GM21423 (cell line): ENCODE data around the gene NTM.

ENCODE experiments used
- ATAC-seq: cut with Tn5 transposase; IDR thresholded peaks from one replicate; pipeline ENCODE4 v1.9.1; 2021; ENCODE audit warnings: mild to moderate bottlenecking, moderate library complexity; ENCODE audit not compliant: unreplicated experiment

Gene NTM

DNA sequence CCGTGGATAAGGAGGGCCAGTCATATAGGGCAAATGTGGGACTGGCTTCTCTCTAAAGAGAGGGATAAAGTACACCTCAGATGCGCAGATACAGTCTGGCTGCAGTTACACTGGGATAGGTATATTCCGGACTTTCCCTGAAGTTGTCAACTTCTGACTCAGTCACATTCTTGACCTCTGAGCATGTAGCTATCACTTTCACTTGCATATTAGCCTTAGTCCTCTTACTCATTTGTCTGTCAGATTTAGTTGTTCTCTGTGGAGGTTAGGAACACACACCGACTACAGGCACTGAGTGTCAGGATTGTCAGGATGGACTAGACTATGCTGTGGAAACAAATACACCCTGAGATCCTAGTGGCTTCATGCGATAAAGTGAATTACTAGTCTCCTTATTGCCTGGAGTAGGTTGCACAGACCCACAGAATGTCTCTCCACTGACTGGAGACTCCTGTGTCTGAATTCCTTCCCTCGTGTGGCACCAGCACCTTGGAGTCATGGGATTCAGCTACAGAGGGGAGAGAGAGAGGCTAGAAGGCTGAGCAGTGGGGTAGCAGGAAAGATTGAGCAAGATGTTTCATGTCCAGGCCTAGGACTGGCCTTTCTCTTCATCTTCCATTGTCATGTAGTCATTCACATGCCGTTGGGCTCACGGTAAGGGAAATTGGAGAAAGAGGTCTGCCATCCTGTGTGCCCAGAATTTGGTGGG is 654.3 kb downstream of the NTM start:
- no peak for ATAC-seq

DNA sequence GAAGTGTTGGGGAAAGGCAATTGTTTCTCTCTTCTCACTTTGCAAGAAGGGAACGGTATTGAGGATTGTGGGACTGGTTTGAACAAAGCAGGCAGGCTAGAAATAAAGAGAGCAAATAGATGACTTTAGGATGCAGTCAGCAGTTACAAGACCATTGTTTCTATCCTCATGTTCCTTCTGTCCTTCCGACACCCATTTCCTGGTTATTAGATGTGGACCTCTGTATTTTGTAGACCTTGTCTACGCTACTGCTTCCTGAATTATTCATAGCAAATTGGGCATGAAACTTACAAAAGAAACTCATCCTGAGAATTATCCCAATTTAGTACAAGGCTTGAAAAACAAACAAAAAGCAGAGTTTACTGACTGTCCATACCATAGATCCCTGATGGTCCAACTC is 656.3 kb downstream of the NTM start:
- ATAC-seq = no peak

DNA sequence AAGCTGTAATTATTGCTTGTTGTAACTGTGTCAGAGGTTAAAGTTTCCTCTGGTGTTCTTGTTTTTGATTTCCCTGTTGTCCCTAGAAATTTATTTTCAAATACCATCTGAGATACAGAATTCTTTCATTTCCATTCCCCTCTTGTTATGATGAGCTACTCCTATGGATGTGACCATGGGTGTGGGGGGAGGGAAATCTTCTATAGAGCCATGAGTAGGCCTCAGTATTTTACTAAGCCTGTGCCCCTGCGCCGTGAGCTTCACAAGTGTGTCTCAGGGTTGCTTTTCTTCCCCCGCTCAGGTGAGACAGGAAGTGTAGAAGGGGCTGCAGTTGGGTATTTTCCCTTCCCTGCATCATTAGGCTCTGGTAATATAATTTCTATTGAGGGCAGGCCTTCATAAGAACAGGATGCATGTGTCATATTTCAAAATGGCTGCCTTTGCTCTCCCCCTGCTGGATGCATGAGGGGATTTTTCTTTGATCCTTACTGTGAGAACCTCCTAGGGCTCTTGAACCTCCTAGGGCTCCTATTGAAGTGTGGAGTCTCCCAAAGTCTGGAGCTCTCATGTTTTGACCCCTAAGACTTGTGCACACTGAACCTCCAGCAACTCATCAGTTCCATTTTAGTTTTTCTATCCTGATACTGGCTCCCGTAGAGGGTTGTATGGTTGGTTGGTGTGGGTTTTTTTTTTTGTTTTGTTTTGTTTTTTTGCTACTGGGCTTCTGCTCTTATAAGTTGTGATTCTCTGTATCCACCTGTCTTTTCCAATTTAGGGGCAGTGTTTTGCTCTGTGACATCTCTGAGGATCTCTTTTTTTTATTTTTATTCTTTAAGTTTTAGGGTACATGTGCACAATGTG is 658.2 kb downstream of the NTM start:
- no peak for ATAC-seq

DNA sequence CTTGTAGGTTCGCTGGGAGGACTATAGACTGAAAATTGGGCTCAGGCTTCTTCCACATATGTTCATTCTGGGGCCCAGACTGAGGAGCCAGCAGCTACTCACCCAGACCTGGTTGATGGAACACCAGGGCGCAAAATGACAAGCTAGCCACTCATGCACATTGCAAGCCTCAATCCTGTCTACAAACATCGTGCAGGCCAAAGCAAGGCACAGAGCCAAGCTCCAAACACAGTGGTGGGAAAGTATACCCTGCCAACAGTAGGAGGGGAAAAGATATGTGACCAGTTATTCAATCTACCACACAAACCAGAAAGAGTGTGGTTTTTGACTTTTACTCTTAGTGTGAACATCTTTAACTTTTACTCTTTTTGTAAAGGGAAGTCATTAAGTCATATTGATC is 660.5 kb downstream of the NTM start:
- ATAC-seq = no peak

DNA sequence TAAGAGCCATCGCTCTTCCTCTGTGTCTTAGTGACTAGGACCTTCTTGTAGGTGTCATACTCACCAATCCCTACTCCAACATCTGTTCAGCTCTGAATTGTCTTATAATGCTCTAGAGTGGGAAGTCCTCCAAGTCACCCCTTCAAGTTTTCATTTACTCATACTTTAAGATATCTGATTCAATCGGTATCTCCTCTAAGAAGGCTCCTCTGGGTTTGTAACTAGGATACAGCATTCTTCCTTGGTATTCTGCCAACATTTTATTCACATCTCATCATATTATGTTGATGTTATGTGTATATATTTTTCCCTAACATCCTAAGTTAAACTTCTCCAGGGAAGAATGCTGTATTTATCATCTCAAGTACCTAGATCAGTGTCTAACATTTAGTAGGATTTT is 662.1 kb downstream of the NTM start:
- ATAC-seq = no peak

DNA sequence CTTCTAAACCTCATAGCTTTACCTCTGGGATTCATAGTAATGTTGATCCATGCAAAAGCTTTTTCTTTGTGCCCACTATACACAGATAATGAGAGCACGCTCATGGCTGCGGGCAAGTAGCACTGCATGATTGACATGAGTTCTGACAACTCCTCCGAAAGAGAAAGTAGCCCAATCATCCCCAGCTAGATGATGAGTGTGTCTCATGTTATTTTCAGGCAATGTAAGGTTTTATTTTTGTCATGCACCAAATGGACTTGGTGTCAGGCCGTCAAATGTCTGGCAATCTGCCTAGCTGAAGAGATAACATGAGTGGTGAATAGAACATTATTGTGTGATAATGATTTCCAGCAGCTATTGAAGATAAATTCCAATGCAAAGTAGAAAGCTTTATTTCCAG is 662.6 kb downstream of the NTM start:
- ATAC-seq = no peak

DNA sequence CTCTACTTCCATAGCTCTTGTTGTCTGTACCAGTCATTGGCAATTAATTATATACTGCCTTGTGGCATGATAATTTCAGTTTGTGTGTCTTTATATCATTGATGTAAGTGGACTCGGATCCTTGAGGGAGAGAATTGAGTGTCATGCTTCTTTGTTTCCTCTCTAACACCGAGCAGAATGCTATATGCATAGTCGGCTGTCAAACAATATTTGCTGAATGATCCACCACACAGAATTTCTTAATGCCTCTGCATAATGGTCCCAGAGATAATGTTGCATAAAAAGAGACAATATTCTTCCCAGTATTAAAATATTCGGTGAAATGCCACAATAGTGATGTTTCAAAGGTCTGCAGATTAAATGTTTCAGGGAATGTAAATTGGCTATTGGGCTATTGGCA is 664.8 kb downstream of the NTM start:
- ATAC-seq = no peak

DNA sequence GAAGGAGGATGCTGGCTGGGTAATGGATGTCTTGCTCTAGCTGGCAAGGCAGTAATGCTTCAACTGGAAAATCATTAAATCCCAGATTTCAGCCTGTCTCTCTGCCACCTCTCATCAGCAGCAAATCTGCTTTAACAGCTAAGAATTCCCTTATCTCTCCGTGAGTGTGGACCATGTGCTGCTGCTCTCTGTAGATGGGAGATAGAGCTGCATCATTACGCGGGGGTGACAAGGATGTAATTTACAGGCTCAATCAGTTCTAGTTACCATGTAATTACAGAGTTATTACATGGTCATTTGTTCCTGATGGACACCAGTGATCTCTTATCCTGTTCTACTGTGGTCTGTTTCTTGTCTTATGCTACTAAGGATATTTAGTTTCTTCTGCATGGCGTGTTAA is 665.4 kb downstream of the NTM start:
- no peak for ATAC-seq

DNA sequence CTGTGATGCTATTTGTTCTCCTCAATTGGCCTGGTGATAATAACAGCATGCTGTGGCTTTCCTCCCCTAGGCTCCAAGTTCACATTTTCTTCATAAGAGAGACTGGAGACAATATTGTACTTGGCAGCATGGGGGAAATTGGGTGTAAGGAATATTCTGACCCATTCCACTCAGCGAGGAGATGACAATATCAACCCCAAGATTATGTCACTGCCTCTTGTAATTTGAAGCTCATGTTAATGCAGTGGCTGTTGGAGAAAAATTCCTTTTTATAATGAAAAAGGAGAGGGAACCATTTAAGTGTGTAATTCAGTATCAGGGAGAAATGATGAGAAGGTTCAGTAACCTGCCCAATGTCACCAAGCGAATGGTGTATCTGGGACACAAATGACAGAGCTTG is 665.8 kb downstream of the NTM start:
- no peak for ATAC-seq

DNA sequence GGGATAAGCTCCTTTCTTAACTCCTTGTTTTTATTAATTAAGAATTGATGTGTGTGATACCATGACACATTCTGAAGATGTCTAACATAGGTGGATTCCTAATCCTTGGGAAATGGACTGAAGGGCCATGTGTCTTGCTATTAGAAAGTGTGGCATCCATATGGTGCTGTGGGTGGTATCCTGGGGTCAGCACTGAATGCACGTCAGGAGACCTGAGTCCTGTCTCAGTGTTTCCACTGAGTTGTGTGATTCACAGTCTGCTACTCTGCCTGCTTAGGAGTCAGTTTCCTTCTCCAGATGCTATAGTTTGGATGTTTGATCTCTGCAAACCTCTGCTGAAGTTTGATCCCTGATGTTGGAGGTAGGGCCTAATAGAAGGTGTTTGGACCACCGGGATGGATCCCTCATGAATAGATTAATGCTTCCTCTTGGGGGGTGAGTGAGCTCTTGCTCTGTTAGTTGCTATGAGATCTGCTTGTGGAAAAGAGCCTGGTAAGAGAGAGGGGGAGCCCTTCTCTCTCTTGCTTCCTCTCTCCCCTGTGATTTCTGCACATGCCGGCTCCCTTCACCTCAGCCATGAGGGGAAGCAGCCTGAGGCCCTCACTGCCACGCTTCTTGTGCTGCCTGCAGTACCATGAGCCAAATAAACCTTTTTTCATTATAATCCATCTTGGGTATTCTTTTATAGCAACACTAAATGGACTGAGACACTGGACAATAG is 666.5 kb downstream of the NTM start:
- no peak for ATAC-seq

DNA sequence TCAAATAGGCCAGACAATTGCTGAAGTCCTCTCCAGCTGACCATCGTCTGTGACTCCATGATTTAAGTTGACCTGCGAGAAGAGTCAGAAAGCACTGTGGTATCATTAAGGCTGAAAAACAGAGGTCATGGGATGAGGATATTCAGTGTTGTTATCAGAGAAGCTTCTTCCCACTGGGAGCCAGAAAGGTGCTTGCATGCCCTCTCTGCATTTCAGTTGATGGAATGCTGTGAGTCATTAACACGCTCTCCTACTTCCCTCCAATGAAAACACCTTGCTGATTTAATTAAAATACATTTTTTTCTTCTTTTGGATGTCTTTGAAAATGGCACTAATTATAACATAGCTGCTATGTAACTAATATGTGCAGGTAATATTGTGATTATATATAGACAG is 667.0 kb downstream of the NTM start:
- no peak for ATAC-seq

DNA sequence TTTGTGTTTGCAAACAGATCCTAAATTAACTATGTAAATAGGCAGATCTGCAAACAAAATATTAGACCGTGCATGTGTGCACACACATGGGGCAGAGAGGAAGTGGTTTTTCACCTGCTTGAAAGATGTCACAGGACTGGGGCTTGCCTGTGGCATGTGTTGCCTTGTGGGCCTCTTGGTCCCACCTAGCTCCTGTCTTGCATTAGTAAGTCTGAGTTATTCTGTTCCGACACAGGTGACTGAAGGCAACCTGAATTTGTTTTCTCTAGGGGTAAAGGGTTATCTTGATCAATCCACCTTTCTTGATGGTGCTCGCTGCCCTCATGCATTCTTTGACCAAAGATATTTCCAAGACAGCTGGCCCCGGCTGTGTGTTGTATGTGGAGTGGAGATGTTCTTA is 667.5 kb downstream of the NTM start:
- ATAC-seq = no peak

DNA sequence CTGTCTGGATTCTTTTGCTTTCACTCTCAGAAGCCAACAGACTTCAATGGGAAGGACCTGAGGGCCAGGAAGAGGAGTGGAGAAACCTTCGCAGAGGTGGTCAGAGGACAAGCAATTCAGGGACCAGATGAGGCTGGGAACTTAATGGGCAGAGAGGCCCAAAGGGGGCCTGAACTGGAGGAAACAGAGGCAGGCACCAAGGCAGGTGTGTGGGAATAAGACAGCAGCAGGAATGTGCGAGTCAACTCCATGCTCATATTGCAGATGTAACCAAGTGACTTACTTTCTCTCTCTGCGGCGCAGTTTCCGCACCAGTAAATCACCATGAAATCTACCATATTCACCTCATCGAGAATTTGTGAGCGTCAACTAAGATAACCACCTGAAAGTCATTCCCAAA is 669.1 kb downstream of the NTM start:
- no peak for ATAC-seq

DNA sequence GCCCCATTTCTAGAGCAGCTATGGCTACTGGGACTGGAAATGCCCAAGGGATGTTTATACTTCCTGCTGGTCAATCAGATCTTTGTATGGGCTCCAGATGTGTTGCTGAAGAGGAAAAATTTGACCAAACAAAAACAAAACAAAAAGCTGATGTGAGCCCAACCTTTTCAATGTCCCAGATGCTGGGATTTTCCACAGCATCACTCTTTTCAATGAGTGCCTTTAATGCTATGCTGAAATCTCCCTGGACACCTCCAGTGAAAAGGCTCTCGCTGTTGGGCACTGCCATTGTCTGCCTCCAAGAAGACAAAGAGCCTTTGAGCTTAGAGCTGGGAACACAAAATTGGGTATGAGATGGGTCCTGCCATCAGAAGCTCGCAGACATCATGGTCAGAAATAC is 671.9 kb downstream of the NTM start:
- ATAC-seq = no peak

DNA sequence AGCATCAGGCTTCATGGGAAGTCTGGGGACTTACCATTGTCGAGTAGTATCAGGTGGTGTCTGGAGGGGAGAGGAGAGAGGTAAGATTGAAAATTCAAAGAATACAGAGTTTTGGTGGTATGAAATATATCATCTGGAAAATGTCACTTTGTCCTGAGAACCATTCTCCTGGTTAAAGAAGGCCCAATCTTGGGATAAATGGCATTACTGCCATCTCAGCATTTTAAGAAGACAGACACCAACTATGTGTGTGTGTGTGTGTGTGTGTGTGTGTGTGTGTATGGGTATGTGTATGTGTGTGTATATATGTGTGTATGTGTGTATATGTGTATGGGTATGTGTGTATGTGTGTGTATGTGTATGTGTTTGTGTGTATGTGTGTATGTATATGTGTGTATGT is 673.3 kb downstream of the NTM start:
- ATAC-seq = no peak

DNA sequence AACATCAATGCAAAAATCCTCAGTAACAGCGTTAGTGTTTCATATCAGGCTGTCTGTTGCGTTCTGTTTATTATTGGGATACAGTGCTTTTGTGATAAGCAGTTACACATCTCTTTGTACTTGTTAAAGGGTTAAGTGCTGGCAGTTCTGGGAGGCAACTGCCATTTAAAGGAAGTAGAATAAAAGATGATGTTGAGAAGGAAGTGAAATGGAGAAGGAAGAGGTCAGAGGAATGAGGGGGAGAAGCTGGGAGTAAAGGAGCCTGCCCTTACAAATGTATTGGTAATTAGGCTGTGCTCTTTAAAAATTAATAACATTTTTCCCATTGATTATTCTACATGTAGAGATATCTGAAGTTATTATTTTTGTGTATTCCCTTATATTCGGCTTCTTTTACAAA is 674.7 kb downstream of the NTM start:
- no peak for ATAC-seq

DNA sequence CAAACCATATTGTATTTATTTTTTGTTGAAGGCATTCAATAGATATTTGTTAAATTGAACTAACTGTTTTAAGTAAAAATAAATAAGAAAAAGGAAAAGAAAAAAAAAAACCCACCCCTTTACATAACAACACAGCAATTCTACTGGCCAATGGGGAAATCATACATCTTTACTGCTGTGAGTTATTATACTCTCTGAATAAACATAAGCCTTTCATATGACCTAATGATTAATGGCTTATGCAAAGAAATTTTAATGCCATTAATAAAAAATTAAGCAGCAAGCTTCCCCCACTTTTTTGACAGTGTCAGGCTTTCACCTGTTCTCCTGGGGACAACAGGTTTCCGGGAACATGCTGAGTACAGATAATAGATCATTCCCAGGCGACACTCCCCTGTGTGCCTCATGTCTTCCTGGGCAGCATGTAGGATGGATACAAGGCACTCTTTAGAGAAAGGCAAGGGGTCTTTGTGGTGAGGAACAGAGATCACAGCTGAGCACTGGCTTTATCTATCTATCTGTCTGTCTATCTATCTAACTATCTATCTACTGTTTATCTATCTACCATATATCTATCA is 676.0 kb downstream of the NTM start:
- no peak for ATAC-seq

DNA sequence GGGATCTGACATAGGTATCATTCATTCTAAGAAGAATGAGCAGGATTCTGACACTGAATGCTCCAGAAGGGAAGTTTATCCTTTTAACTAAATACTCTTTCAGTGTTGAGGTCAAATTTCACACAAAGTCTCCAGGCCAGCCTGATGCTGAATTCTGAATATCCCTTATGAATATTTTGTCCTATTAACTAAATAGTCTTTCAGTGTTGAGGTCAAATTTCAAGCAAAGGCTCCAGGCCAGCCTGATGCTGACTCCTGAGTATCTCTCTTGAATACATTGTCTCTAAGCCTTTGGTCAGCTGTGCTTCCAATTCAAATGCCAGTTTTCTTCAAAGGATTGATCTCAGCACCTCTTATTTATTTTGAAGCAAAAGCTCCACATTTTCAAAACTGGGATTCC is 676.8 kb downstream of the NTM start:
- no peak for ATAC-seq

DNA sequence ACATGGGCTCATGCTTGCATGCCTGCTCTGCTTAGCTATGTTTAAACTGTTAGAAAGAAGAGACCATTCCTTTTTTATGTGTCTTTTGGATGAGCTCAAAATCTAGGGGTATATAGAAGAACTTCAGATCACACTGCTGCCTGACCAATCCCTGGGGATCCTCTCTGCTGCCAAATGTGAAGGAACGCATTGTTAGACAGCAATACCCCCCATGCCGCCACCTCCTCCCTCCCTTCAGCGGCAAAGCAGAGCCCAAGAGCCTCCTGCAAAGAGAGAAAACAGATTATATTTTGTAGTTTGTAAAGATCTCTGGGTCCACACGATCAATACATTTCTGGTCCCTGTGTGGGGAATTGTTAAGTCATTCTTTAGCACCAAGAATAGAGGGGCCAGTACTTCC is 677.6 kb downstream of the NTM start:
- ATAC-seq = no peak

DNA sequence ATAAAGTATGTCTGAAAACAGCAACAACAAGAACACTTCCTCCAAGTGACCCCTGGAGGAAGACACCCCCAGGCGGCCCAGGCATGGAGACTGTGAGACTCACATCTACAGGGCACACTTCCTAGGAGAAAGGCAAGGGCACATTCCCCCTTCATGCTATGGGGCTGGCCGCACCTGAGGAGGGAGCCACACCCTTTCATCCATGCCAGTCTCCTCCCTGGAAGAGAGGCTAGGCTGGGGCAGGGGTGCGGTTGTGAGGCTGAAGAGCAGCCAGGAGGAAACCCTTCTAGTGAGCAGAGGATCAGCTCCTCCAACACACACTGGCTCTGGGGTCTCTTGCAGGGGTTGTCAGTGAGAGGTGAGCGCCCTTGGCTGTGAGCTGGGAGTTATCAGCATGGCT is 678.8 kb downstream of the NTM start:
- no peak for ATAC-seq

DNA sequence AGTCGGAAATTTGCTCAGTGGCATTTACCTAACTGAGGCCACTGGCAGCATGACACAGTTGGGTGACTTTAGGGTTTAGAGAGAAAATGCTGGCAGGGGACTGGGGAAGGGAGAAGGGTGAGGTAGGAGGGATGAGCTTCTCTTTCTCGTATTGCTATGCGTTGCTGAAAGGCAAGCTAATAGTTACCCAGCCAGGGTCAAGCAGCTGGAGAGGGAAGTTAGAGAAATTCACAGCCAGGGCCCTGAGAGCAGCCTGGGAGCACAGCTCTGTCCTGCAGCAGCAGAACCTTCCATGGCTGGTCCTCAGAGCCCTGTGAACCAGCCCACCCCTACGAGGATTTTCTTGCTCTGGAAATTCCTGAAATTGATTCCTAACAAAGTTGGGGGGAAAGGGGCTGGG is 679.6 kb downstream of the NTM start:
- no peak for ATAC-seq
